Medulla oblongata (tissue), 1 donor: ENCODE data around the gene SUDS3.

ENCODE experiments used
- DNase-seq: peaks from one replicate; pipeline ENCODE4 v3.0.0-alpha.2; 2015; ENCODE audit errors: extremely low spot score

SUDS3 gene

GRCh38 chr12:118447181-118447580 lies 70.8 kb downstream of the SUDS3 start:
- no peak for DNase-seq

GRCh38 chr12:118448341-118448740 lies 72.0 kb downstream of the SUDS3 start:
- no peak for DNase-seq

GRCh38 chr12:118455327-118455726 lies 79.0 kb downstream of the SUDS3 start:
- no peak for DNase-seq

DNA sequence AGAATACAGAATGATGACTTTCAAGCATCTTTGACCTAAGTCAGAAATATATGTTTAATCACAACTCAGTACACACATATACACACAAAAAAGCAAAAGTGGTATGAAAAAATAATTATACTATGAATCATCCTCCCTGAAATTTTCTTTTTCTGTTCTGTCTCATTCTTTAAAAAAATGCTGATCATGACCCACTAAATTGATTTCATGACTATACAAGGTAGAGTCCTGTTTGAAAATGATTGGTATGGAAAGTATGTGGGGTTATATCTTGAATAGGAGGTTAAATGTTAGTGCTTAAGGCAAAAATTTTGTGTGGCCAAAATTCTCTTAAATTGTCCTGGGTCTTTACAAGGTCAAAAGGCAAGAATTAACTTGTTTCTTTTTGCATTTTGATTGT lies 80.4 kb downstream of the SUDS3 start:
- no peak for DNase-seq

DNA sequence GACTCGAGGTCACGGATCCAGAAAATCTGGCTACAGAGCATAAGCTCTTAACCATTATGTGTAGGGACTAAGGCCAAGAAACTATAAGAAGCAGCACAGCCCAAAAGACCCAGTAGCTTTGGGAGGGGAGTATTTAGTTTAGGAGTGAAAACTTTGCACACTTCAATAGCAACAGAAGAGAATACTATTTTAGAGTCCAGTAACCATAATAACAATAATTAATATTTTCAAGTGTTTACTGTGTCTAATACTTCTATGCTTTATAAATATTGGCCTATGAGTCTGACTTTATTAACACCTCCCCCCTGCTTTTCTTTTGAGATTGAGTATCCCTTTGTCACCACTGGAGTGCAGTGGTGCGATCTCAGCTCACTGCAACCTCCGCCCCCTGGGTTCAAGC lies 82.8 kb downstream of the SUDS3 start:
- DNase-seq, result no peak

DNA sequence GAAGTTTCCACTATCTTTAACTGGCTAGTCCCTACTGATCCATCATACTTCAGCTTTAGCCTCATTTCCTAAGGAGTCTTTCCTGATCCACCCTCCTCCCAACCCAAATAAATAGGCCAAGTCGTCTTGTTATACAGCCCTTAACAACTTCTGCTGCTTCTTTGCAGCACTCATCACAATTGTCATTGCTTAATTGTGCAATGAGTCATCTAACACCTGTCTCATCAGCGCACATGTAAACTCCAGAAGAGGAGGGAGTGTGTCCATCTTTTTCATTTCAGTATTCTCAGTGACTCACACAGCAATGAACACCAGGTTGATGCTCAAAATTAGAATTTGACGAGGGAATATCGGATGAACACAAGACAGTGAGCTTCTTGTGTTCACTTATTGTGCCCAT lies 87.3 kb downstream of the SUDS3 start:
- DNase-seq, result no peak

- DNase-seq, result no peak
Measured at GRCh38 chr12:118465706-118466105, 89.4 kb downstream of the SUDS3 start.
